Neural crest cell (in vitro differentiated cells): ENCODE data around the gene ANKFY1. TPM values are rescaled to one million over a fixed set of nuclear protein-coding genes. Genes with fewer than 3 reads are reported as not detected.

ENCODE experiments used
- DNase-seq: peaks from one replicate; pipeline ENCODE4 v3.0.0; 2021; ENCODE audit warnings: low read depth, mixed read lengths, low spot score
- H3K27ac Mint-ChIP-seq: one replicate; pipeline ENCODE4 v1.8.0; 2021; ENCODE audit warnings: mild to moderate bottlenecking, mixed read lengths; ENCODE audit not compliant: unreplicated experiment
- H3K27me3 Mint-ChIP-seq: 2 replicates; pipeline ENCODE4 v1.8.0; 2021; ENCODE audit warnings: low read depth, mild to moderate bottlenecking, mixed read lengths
- H3K36me3 Mint-ChIP-seq: 2 replicates; pipeline ENCODE4 v1.8.0; 2021; ENCODE audit warnings: low read depth, mild to moderate bottlenecking, mixed read lengths
- H3K4me1 Mint-ChIP-seq: 2 replicates; pipeline ENCODE4 v1.8.0; 2021; ENCODE audit warnings: mixed read lengths
- H3K4me3 Mint-ChIP-seq: one replicate; pipeline ENCODE4 v1.8.0; 2021; ENCODE audit warnings: mild to moderate bottlenecking, mixed read lengths
- H3K9me3 Mint-ChIP-seq: 2 replicates; pipeline ENCODE4 v1.8.0; 2021; ENCODE audit warnings: mixed read lengths
- total RNA-seq: library from RNA; stranded (reverse); gene quantifications from 2 replicates; pipeline ENCODE4 v1.2.1, GENCODE V29; 2021
- TF ChIP-seq, protein P1 (sequence below): fragments of 200-600 bp; sonication (generic); conservative IDR thresholded peaks from 2 replicates; pipeline ENCODE4 v1.5.0; 2021; ENCODE audit warnings: antibody characterized with exemption, mild to moderate bottlenecking

Gene ANKFY1
- total RNA-seq, 1 donor from 2014 or later = 73.5 TPM

DNA sequence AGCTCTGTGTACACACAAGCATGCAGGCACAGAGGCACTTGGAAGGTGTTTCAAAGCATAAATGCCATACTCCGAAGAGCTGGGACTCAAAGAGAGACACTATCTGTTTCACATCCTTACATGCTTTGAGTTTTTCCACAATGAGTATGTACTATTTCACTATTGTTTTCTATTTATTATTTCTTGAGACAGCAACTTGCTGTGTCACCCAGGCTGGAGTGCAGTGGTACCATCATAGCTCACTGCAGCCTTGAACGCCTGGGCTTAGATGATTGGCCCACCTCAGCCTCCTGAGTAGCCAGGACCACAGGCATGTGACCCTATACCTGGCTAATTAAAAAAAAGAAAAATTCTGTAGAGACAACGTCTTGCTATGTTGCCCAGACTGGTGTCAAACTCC is 89.2 kb downstream of the ANKFY1 start:
- Mint-ChIP-seq H3K36me3 (peaks cover 15% of the 10 kb centered on the region), H3K27ac (no peak overlapping the region), H3K4me1 (no peaks in the 10 kb centered on the region), H3K4me3 (no peak overlapping the region), H3K9me3 (no peaks in the 10 kb centered on the region), H3K27me3 (no peaks in the 10 kb centered on the region)
- TF ChIP-seq, protein P1, sequence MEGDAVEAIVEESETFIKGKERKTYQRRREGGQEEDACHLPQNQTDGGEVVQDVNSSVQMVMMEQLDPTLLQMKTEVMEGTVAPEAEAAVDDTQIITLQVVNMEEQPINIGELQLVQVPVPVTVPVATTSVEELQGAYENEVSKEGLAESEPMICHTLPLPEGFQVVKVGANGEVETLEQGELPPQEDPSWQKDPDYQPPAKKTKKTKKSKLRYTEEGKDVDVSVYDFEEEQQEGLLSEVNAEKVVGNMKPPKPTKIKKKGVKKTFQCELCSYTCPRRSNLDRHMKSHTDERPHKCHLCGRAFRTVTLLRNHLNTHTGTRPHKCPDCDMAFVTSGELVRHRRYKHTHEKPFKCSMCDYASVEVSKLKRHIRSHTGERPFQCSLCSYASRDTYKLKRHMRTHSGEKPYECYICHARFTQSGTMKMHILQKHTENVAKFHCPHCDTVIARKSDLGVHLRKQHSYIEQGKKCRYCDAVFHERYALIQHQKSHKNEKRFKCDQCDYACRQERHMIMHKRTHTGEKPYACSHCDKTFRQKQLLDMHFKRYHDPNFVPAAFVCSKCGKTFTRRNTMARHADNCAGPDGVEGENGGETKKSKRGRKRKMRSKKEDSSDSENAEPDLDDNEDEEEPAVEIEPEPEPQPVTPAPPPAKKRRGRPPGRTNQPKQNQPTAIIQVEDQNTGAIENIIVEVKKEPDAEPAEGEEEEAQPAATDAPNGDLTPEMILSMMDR = no peak
- no peak for DNase-seq

DNA sequence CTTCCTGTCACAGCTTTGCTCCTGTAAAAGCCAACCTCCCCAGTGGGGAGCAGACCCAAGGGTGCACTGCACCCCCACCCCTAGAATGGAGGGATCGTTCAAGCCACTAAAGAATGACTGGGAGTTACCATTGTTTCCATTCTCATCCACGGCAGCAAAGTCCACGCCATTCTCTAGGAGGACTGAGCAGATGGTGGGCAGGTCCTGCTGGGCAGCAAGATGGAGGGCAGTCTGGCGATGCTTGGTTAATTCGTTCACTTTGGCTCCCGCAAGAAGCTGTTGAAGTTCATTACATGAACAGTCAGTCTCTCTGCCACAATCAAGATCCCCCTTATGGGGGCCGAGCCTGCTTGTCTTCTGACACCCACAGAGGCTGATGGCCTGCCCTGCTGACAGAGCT is 90.0 kb downstream of the ANKFY1 start:
- H3K27ac Mint-ChIP-seq = no peak overlapping the region
- DNase-seq = no peak
- TF ChIP-seq, protein P1 = no peak
- no peak overlapping the region for H3K4me3 Mint-ChIP-seq
- H3K9me3 Mint-ChIP-seq = no peaks in the 10 kb centered on the region
- no peaks in the 10 kb centered on the region for H3K27me3 Mint-ChIP-seq
- H3K36me3 Mint-ChIP-seq = peaks cover 17% of the 10 kb centered on the region
- H3K4me1 Mint-ChIP-seq = no peaks in the 10 kb centered on the region

DNA sequence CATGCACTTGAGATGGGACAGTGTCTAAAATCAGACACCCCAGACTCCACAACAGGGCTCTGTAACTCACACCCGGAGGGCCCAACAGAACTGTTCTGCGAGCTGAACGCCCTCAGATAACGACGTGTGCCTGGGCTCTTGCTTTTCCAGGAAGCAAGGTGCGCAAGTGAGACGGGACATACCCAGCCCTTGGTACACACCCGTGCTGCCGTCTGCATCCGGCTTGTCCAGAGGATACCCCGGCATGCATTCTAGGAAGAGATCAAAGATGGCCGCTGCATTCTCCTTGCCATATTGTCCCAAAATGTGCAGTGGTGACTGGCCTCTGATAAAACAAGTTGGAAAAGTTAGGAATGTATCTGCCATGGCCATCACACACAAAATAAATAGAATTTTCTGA is 91.4 kb downstream of the ANKFY1 start:
- Mint-ChIP-seq H3K4me3 (no peak overlapping the region), H3K36me3 (peaks cover 17% of the 10 kb centered on the region), H3K9me3 (no peaks in the 10 kb centered on the region), H3K27ac (no peak overlapping the region), H3K27me3 (no peaks in the 10 kb centered on the region), H3K4me1 (no peaks in the 10 kb centered on the region)
- DNase-seq = no peak
- TF ChIP-seq, protein P1 = no peak

DNA sequence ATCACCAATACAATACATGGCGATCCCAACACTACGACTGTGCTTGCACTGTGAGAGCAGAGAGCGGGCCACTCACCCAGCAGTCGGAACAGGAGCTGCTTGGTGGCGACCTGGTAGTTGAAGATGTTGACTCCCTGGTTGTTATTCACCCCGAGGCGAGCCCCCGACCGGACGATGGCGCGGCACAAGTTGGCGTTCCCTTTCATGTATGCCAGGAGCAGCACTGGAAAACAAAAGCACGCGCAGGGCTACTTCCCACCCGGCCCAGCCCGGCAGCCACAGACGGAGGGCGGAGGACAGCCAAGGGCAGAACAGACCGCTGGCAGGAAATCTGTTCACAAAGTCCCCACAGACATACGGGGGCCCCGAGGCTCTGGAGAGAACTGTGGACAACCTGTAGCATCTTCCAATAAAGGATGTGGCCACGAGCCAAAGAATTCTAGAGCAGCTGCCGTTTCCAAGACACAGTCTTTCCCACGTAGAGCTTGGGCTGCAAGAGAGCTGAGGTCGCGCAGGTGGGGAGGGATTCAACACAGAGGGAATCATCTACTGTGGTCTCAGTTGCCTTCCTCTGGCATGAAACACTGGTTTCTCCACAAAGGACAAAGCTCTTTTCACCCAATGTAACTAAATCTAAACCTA is 93.0 kb downstream of the ANKFY1 start:
- TF ChIP-seq, protein P1 = no peak
- H3K9me3 Mint-ChIP-seq = no peaks in the 10 kb centered on the region
- no peak overlapping the region for H3K4me3 Mint-ChIP-seq
- no peaks in the 10 kb centered on the region for H3K4me1 Mint-ChIP-seq
- no peak overlapping the region for H3K27ac Mint-ChIP-seq
- peaks cover 13% of the 10 kb centered on the region for H3K36me3 Mint-ChIP-seq
- H3K27me3 Mint-ChIP-seq = no peaks in the 10 kb centered on the region
- DNase-seq = no peak

DNA sequence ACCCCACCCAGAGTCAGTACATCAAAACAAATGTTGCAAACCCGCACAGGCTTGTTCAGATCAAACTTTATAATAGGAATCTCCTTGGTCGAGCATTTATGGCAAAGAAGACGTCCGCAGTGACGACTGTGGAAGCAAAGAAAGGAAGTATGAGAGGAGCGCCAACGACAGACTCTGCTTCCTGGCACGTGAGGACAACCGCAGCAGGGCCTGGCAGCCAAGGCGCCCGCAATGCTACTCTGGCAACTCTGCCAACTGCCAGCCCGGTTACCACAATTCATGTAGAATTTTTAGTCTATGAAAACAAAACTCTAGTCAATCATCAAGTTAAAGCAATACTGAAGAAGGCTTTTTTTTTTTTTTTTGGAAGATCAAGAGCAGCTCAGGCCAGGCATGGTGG is 96.0 kb downstream of the ANKFY1 start:
- no peak for DNase-seq
- Mint-ChIP-seq H3K27ac (no peak overlapping the region), H3K27me3 (no peaks in the 10 kb centered on the region), H3K4me1 (peaks cover 5% of the 10 kb centered on the region), H3K9me3 (no peaks in the 10 kb centered on the region), H3K36me3 (peaks cover 13% of the 10 kb centered on the region), H3K4me3 (no peak overlapping the region)
- TF ChIP-seq, protein P1 = no peak

DNA sequence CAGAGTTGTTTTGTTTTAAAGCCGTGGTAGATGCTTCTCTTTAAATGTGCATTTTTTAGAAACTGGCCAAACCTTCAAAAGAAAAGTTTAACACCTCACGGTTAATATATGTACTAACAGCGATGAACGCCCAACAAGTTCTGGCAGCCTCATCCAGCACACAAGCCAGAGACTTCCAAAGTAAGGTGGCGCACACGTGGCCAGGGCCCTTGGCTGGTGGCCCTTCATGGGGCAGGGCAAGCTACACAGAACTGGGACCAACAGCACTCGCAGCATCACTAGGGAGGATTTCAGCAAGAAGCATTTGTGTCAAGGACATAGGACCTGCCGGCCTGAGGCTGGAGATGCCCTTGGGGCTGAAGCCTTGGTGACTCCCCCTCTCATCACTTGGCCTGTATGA is 97.4 kb downstream of the ANKFY1 start:
- no peak for DNase-seq
- H3K27ac Mint-ChIP-seq = no peak overlapping the region
- no peaks in the 10 kb centered on the region for H3K9me3 Mint-ChIP-seq
- peaks cover 14% of the 10 kb centered on the region for H3K4me1 Mint-ChIP-seq
- no peak overlapping the region for H3K4me3 Mint-ChIP-seq
- no peaks in the 10 kb centered on the region for H3K27me3 Mint-ChIP-seq
- TF ChIP-seq, protein P1 = no peak
- H3K36me3 Mint-ChIP-seq = peaks cover 13% of the 10 kb centered on the region
